Measurements from ENCODE around the gene HADH.

HADH gene

GRCh38 chr4:107989537-107990386 is at the start of gene HADH:
HADH (plus strand) TSS chr4:107989889; CDS start chr4:107989933, 44 bp downstream.
- TF ChIP-seq EZH2 (IDR thresholded peaks at IDR 0.05; ENCODE audit: borderline replicate concordance, low read length), result no peak
- TF ChIP-seq CTCF (IDR thresholded peaks at IDR 0.05; ENCODE audit: low read length), result no peak
- H3K9me3 ChIP-seq (ENCODE audit: low read length), result no peaks in the 10 kb centered on the region
- H3K27ac ChIP-seq (ENCODE audit: low read depth, low read length, poor library complexity, severe bottlenecking), result peak within 1 kb of the TSS; percentile 59
- H3K4me2 ChIP-seq (ENCODE audit: low read length), result peak within 1 kb of the TSS; percentile 96
- peak within 1 kb of the TSS; percentile 91 for H3K9ac ChIP-seq (ENCODE audit: low read length)
- H4K20me1 ChIP-seq (ENCODE audit: insufficient read depth, low read length), result no peaks in the 10 kb centered on the region
- H3K79me2 ChIP-seq (ENCODE audit: insufficient read depth, low read length), result peaks cover 49% of the 10 kb centered on the region
- no peaks in the 10 kb centered on the region for H3F3A ChIP-seq (ENCODE audit: insufficient read depth, low read length)
- H3K9me2 ChIP-seq (ENCODE audit: low read depth, low read length), result no peaks in the 10 kb centered on the region
- peaks cover 51% of the 10 kb centered on the region for H3K4me1 ChIP-seq (ENCODE audit: insufficient read depth, low read length, severe bottlenecking)
- peaks cover 5% of the 10 kb centered on the region; the same call in 1 of the 2 replicates for H3K36me3 ChIP-seq (ENCODE audit: insufficient read depth, low read length)
- peak within 1 kb of the TSS; percentile 56 for H2AFZ ChIP-seq (ENCODE audit: low read length)
- H3K4me3 ChIP-seq (ENCODE audit: low read depth, low read length, poor library complexity, severe bottlenecking), result peak within 1 kb of the TSS; percentile 90
- H3K27me3 ChIP-seq (ENCODE audit: insufficient read depth, low read length), result no peaks in the 10 kb centered on the region

GRCh38 chr4:107945809-107946208 is 43.9 kb upstream of the HADH start:
- no peaks in the 10 kb centered on the region for H3F3A ChIP-seq (ENCODE audit: insufficient read depth, low read length)
- no peaks in the 10 kb centered on the region for H3K27me3 ChIP-seq (ENCODE audit: insufficient read depth, low read length)
- no peak overlapping the region for H3K4me2 ChIP-seq (ENCODE audit: low read length)
- TF ChIP-seq EZH2 (IDR thresholded peaks at IDR 0.05; ENCODE audit: borderline replicate concordance, low read length) (no peak), CTCF (IDR thresholded peaks at IDR 0.05; ENCODE audit: low read length) (no peak)
- H3K9me2 ChIP-seq (ENCODE audit: low read depth, low read length), result no peaks in the 10 kb centered on the region
- H3K27ac ChIP-seq (ENCODE audit: low read depth, low read length, poor library complexity, severe bottlenecking), result no peak overlapping the region
- no peaks in the 10 kb centered on the region for H3K79me2 ChIP-seq (ENCODE audit: insufficient read depth, low read length)
- peaks cover 37% of the 10 kb centered on the region for H3K36me3 ChIP-seq (ENCODE audit: insufficient read depth, low read length)
- no peaks in the 10 kb centered on the region for H3K9me3 ChIP-seq (ENCODE audit: low read length)
- no peaks in the 10 kb centered on the region for H4K20me1 ChIP-seq (ENCODE audit: insufficient read depth, low read length)
- H3K4me3 ChIP-seq (ENCODE audit: low read depth, low read length, poor library complexity, severe bottlenecking), result no peak overlapping the region
- H3K9ac ChIP-seq (ENCODE audit: low read length), result no peak overlapping the region
- H3K4me1 ChIP-seq (ENCODE audit: insufficient read depth, low read length, severe bottlenecking), result no peaks in the 10 kb centered on the region
- H2AFZ ChIP-seq (ENCODE audit: low read length), result no peak overlapping the region

- H3F3A ChIP-seq (ENCODE audit: insufficient read depth, low read length), result no peaks in the 10 kb centered on the region
- H3K9ac ChIP-seq (ENCODE audit: low read length), result no peak overlapping the region
- H3K27ac ChIP-seq (ENCODE audit: low read depth, low read length, poor library complexity, severe bottlenecking), result no peak overlapping the region
- no peak overlapping the region for H2AFZ ChIP-seq (ENCODE audit: low read length)
- no peak for TF ChIP-seq CTCF (IDR thresholded peaks at IDR 0.05; ENCODE audit: low read length)
- no peak for TF ChIP-seq EZH2 (IDR thresholded peaks at IDR 0.05; ENCODE audit: borderline replicate concordance, low read length)
- H3K9me2 ChIP-seq (ENCODE audit: low read depth, low read length), result no peaks in the 10 kb centered on the region
- H3K9me3 ChIP-seq (ENCODE audit: low read length), result no peaks in the 10 kb centered on the region
- H3K4me2 ChIP-seq (ENCODE audit: low read length), result no peak overlapping the region
- H3K36me3 ChIP-seq (ENCODE audit: insufficient read depth, low read length), result peaks cover 46% of the 10 kb centered on the region
- no peaks in the 10 kb centered on the region for H3K79me2 ChIP-seq (ENCODE audit: insufficient read depth, low read length)
- no peaks in the 10 kb centered on the region for H4K20me1 ChIP-seq (ENCODE audit: insufficient read depth, low read length)
- no peak overlapping the region for H3K4me3 ChIP-seq (ENCODE audit: low read depth, low read length, poor library complexity, severe bottlenecking)
- no peaks in the 10 kb centered on the region for H3K27me3 ChIP-seq (ENCODE audit: insufficient read depth, low read length)
- no peaks in the 10 kb centered on the region for H3K4me1 ChIP-seq (ENCODE audit: insufficient read depth, low read length, severe bottlenecking)
Measured at GRCh38 chr4:107950746-107951540, 38.7 kb upstream of the HADH start.
